IMR-90 (cell line): ENCODE results near the gene DCST2. TPM values are rescaled to one million over a fixed set of nuclear protein-coding genes. Genes with fewer than 3 reads are reported as not detected.

Experiments used
- ATAC-seq: fragments of 200-7000 bp; cut with Tn5 transposase; 2 replicates; pipeline ENCODE4 v1.9.1; 2020; ENCODE audit warnings: low read depth, mild to moderate bottlenecking, moderate library complexity
- BruUV-seq: library from RNA; stranded (reverse); fragments of 400-500 nt; replicated peaks from 2 replicates; lab custom pipeline; 2021; lab: Mats Ljungman, UMichigan
- CTCF ChIA-PET: fragments of 300-600 bp; formaldehyde crosslinking; extraction: SDS; loops from one replicate; lab custom pipeline; 2021; ENCODE audit warnings: antibody characterized with exemption; lab: Yijun Ruan, JAX
- POLR2A ChIA-PET: fragments of 300-600 bp; sonication (Branson Sonifier 250); formaldehyde crosslinking; loops from one replicate; lab custom pipeline; 2022; ENCODE audit warnings: antibody characterized with exemption; ENCODE audit not compliant: unreplicated experiment; lab: Charles Lee
- DNase-seq: peaks from one replicate; pipeline ENCODE4 v3.0.0; 2013
- H2AFZ ChIP-seq: replicated peaks from 2 replicates; pipeline ENCODE3; 2013; ENCODE audit warnings: low read length, mild to moderate bottlenecking; ENCODE audit not compliant: poor library complexity
- H2AK5ac ChIP-seq: 2 replicates; pipeline ENCODE4 v1.6.1; 2013; ENCODE audit warnings: low read depth, low read length, inconsistent platforms
- H2AK9ac ChIP-seq: replicated peaks from 2 replicates; pipeline ENCODE3; 2013; ENCODE audit warnings: mild to moderate bottlenecking, low read depth, low read length, moderate library complexity; ENCODE audit not compliant: poor library complexity
- H2BK120ac ChIP-seq: 2 replicates; pipeline ENCODE4 v1.6.1; 2013; ENCODE audit warnings: low read depth, low read length, inconsistent platforms
- H2BK15ac ChIP-seq: 3 replicates; pipeline ENCODE4 v1.6.1; 2013; ENCODE audit warnings: low read depth, low read length, inconsistent platforms
- H2BK20ac ChIP-seq: 2 replicates; pipeline ENCODE4 v1.6.1; 2013; ENCODE audit warnings: low read depth, mild to moderate bottlenecking, inconsistent platforms, low read length, moderate library complexity
- H2BK5ac ChIP-seq: 2 replicates; pipeline ENCODE4 v1.6.1; 2013; ENCODE audit warnings: mild to moderate bottlenecking, low read depth, low read length, inconsistent platforms; ENCODE audit not compliant: poor library complexity, severe bottlenecking
- H3K14ac ChIP-seq: replicated peaks from 2 replicates; pipeline ENCODE4 v1.6.1; 2013; ENCODE audit warnings: low read depth, low read length, inconsistent platforms
- H3K18ac ChIP-seq: 2 replicates; pipeline ENCODE4 v1.6.1; 2013; ENCODE audit warnings: low read depth, low read length, control low read depth
- H3K23ac ChIP-seq: 2 replicates; pipeline ENCODE4 v1.6.1; 2013; ENCODE audit warnings: low read depth, low read length, inconsistent platforms
- H3K27ac ChIP-seq: 2 replicates; pipeline ENCODE4 v1.5.1; 2013; ENCODE audit warnings: mild to moderate bottlenecking, control low read depth, low read length; ENCODE audit not compliant: insufficient read depth
- H3K27me3 ChIP-seq: 2 replicates; pipeline ENCODE4 v1.6.1; 2013; ENCODE audit warnings: low read length; ENCODE audit not compliant: control insufficient read depth, insufficient read depth
- H3K36me3 ChIP-seq: 2 replicates; pipeline ENCODE4 v1.6.1; 2013; ENCODE audit warnings: low read length, mixed read lengths; ENCODE audit not compliant: control insufficient read depth, insufficient read depth
- H3K4ac ChIP-seq: 2 replicates; pipeline ENCODE4 v1.6.1; 2013; ENCODE audit warnings: low read depth, low read length, inconsistent platforms
- H3K4me1 ChIP-seq: 2 replicates; pipeline ENCODE4 v1.6.1; 2013; ENCODE audit warnings: low read length, mixed read lengths; ENCODE audit not compliant: control insufficient read depth, insufficient read depth
- H3K4me2 ChIP-seq: 2 replicates; pipeline ENCODE4 v1.6.1; 2013; ENCODE audit warnings: low read depth, mild to moderate bottlenecking, control low read depth, low read length, moderate library complexity
- H3K4me3 ChIP-seq: 2 replicates; pipeline ENCODE4 v1.5.1; 2013; ENCODE audit warnings: low read depth, mild to moderate bottlenecking, control low read depth, low read length, moderate library complexity; ENCODE audit not compliant: insufficient read depth
- H3K56ac ChIP-seq: 2 replicates; pipeline ENCODE4 v1.6.1; 2013; ENCODE audit warnings: low read length, inconsistent platforms; ENCODE audit not compliant: insufficient read depth; ENCODE audit errors: extremely low read depth
- H3K79me1 ChIP-seq, 2 experiments: 2 replicates each; pipeline ENCODE4 v1.6.1; 2013; ENCODE audit warnings: low read length in 2 of 2, inconsistent platforms in 1 of 2, low read depth in 1 of 2
- H3K9ac ChIP-seq: 2 replicates; pipeline ENCODE4 v1.6.1; 2013; ENCODE audit warnings: low read depth, low read length, control low read depth
- H3K9me1 ChIP-seq: 2 replicates; pipeline ENCODE4 v1.6.1; 2013; ENCODE audit warnings: low read length, inconsistent platforms; ENCODE audit not compliant: insufficient read depth
- H3K9me3 ChIP-seq: 2 replicates; pipeline ENCODE4 v1.6.1; 2013; ENCODE audit warnings: low read length; ENCODE audit not compliant: control insufficient read depth, insufficient read depth
- H4K20me1 ChIP-seq: 2 replicates; pipeline ENCODE4 v1.6.1; 2013; ENCODE audit warnings: low read length, inconsistent platforms; ENCODE audit not compliant: insufficient read depth
- H4K5ac ChIP-seq: 2 replicates; pipeline ENCODE4 v1.6.1; 2013; ENCODE audit warnings: mild to moderate bottlenecking, low read depth, low read length, control low read depth
- H4K8ac ChIP-seq, 2 experiments: 2 replicates each; pipeline ENCODE4 v1.6.1; 2013; ENCODE audit warnings: low read depth in 2 of 2, low read length in 2 of 2, control low read depth in 1 of 2, inconsistent platforms in 1 of 2
- H4K91ac ChIP-seq: 2 replicates; pipeline ENCODE4 v1.6.1; 2013; ENCODE audit warnings: low read depth, low read length, inconsistent platforms; ENCODE audit not compliant: insufficient read depth
- CEBPB ChIP-seq: IDR thresholded peaks from 2 replicates; pipeline ENCODE4 v1.6.1; 2012; ENCODE audit warnings: low read depth, low read length, improper control_type of control experiment
- CHD1 ChIP-seq: IDR thresholded peaks from 2 replicates; pipeline ENCODE4 v1.6.1; 2012; ENCODE audit warnings: low read depth, low read length, improper control_type of control experiment
- FOS ChIP-seq: fragments of 150-350 bp; IDR thresholded peaks from 2 replicates; pipeline ENCODE4 v1.6.1; 2016; ENCODE audit warnings: low read depth, low read length
- MAFK ChIP-seq: IDR thresholded peaks from 2 replicates; pipeline ENCODE4 v1.6.1; 2012; ENCODE audit warnings: low read depth, low read length, improper control_type of control experiment
- MAZ ChIP-seq: IDR thresholded peaks from 2 replicates; pipeline ENCODE4 v1.6.1; 2012; ENCODE audit warnings: low read depth, mild to moderate bottlenecking, low read length, improper control_type of control experiment, moderate library complexity, borderline replicate concordance
- MXI1 ChIP-seq: IDR thresholded peaks from 2 replicates; pipeline ENCODE4 v1.6.1; 2012; ENCODE audit warnings: low read depth, mild to moderate bottlenecking, low read length, moderate library complexity, borderline replicate concordance
- NFE2L2 ChIP-seq: fragments of 150-350 bp; IDR thresholded peaks from 2 replicates; pipeline ENCODE4 v1.6.1; 2016; ENCODE audit warnings: low read depth, mild to moderate bottlenecking, low read length
- POLR2A ChIP-seq: IDR thresholded peaks from 2 replicates; pipeline ENCODE4 v1.6.1; 2012; ENCODE audit warnings: mild to moderate bottlenecking, low read depth, low read length
- RAD21 ChIP-seq: IDR thresholded peaks from 2 replicates; pipeline ENCODE4 v1.6.1; 2012; ENCODE audit warnings: low read length, improper control_type of control experiment
- RFX5 ChIP-seq: IDR thresholded peaks from 2 replicates; pipeline ENCODE4 v1.8.0; 2012; ENCODE audit warnings: low read depth, mild to moderate bottlenecking, low read length, moderate library complexity
- SMC3 ChIP-seq: fragments of 150-350 bp; IDR thresholded peaks from 2 replicates; pipeline ENCODE4 v1.6.1; 2016; ENCODE audit warnings: low read depth, mild to moderate bottlenecking, antibody characterized with exemption, low read length, moderate library complexity
- WGBS, 2 experiments: methylation state at CpG; one replicate each; pipeline versions ENCODE4 v1.1.5 to v1.1.7; 2013; ENCODE audit warnings: missing lambda C conversion rate in 2 of 2; ENCODE audit not compliant: insufficient read length in 1 of 2; ENCODE audit errors: extremely low coverage in 2 of 2; 5-methylcytosine and 5-hydroxymethylcytosine counted together
- dilution Hi-C: fragments of 300-500 bp; cut with HindIII; formaldehyde crosslinking; loops from one replicate; pipeline ENCODE4 v1.14.3; 2018; ENCODE audit warnings: low sequenced_read_pairs; ENCODE audit not compliant: unreplicated experiment
- in situ Hi-C: fragments of 300-500 bp; cut with MboI; formaldehyde crosslinking; loops from 3 replicates; pipeline ENCODE4 v1.14.3; 2019; ENCODE audit warnings: low sequenced_read_pairs, inconsistent platforms, mixed read lengths
- intact Hi-C: fragments of 100-400 bp; cut with micrococcal nuclease; formaldehyde crosslinking; loops from 2 replicates; pipeline ENCODE4 v1.10.0; 2022
- polyA plus RNA-seq, 3 experiments: library from polyadenylated mRNA; depleted of rRNA; stranded (reverse); fragments of >200 nt; gene quantifications; 2 replicates each; pipeline ENCODE4 v1.2.3, GENCODE V29; 2012; ENCODE audit warnings: low replicate concordance in 1 of 3
- total RNA-seq: library from RNA; depleted of rRNA; stranded (reverse); fragments of >200 nt; gene quantifications from 2 replicates; pipeline ENCODE4 v1.2.3, GENCODE V29; 2012
- TF ChIP-seq, protein P1 (sequence below): conservative IDR thresholded peaks from 2 replicates; pipeline ENCODE4 v1.5.1; 2012; ENCODE audit warnings: mild to moderate bottlenecking, low read depth, low read length, improper control_type of control experiment
- TF ChIP-seq, protein P2 (sequence below): fragments of 150-350 bp; IDR thresholded peaks from 2 replicates; pipeline ENCODE4 v1.6.1; 2017; ENCODE audit warnings: mild to moderate bottlenecking, antibody characterized with exemption, low read length, low read depth
- TF ChIP-seq, protein P3 (sequence below): fragments of 150-350 bp; IDR thresholded peaks from 2 replicates; pipeline ENCODE4 v1.6.1; 2016; ENCODE audit warnings: low read depth, mild to moderate bottlenecking, low read length, moderate library complexity, borderline replicate concordance

The DCST2 gene
- total and polyA plus RNA-seq, 2 of the 4 experiments (the other 2 are of a cell fraction) = 0.14 TPM; not detected in 1

DNA sequence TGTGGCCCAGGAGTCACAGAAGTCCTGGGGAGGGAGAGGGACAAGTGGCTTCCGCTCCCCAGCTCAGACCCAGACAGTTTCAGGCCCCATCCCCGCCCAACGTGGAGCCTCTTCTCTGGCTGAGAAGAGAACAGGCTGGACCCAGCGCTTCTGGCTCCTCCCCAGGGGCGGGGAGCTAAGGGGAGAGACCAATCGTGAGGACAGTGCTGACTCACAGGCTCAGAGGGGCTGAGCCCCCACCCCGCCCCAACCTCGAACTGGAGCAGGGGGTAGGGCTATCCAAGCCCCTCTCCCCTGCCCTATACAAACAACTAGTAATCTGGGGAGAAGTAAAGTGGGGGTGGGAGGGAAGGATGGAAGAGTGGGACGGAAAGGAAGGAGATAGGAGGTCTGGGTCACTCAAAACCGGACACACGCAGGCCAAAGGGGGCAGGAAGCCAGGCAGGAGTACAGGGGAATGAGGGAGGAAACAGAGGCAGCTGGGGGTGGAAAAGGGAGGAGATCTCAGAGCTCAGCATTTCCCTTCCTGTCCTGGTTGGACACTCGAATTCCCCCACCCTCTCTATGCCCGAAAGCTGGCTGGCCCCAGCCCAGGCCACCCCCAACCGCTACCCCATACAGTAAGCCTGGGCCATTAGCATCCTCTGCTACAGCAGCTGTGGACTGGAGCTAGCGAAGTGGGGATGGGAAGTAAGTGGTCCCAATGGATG, 62.8 kb downstream of the DCST2 start, which contains the start of gene SHC1:
TSS of gene SHC1 (minus strand) at position 117 of the 710 bp plus-strand sequence. CDS start 221 bp downstream, outside the sequence.
- no peaks in the 10 kb centered on the region for H3K27me3 ChIP-seq
- peak within 1 kb of the TSS; percentile 65 for H3K4me3 ChIP-seq
- H3K9ac ChIP-seq = peak within 1 kb of the TSS; percentile 87
- H3K36me3 ChIP-seq = peaks cover 26% of the 10 kb centered on the region
- H3K27ac ChIP-seq = peak within 1 kb of the TSS; percentile 96
- in situ Hi-C loops (no loop called here), intact Hi-C loops (loop anchor here (10.0 kb wide), 1 partner anchor 204 kb away; the partner anchor contains the start of genes KRTCAP2 and TRIM46), dilution Hi-C loops (no loop called here)
- H2BK15ac ChIP-seq = peak within 1 kb of the TSS; percentile 99
- WGBS, 2 experiments = 4% methylated on average over 3 of the region's 15 CpGs; no CpG with 5 or more reads in 1 of the 2 experiments
- H3K56ac ChIP-seq = peak within 1 kb of the TSS; percentile 92
- H2BK5ac ChIP-seq = peak within 1 kb of the TSS; percentile 97
- peaks cover 35% of the 10 kb centered on the region for H4K20me1 ChIP-seq
- no TSS peak for BruUV-seq
- H4K8ac ChIP-seq = peak within 1 kb of the TSS; percentile 95 to 98
- H3K79me1 ChIP-seq = peaks cover 14 to 62% of the 10 kb centered on the region in 2 experiments
- peak within 1 kb of the TSS; percentile 99 for H2AK9ac ChIP-seq
- peak within 1 kb of the TSS; percentile 97 for H2BK20ac ChIP-seq
- H3K9me3 ChIP-seq = no peaks in the 10 kb centered on the region
- POLR2A ChIA-PET = interaction anchor here (0.5 to 2.0 kb wide), 5 partner anchors 10 to 129 kb away, joined by 3 to 17 read pairs (median 6); partner anchors contain the start of genes ADAM15, PBXIP1 and PYGO2
- DNase-seq = peak; percentile 92
- peak within 1 kb of the TSS; percentile 100 for H3K23ac ChIP-seq
- peak; percentile 61 for ATAC-seq
- H3K4me1 ChIP-seq = peaks cover 18% of the 10 kb centered on the region
- peak within 1 kb of the TSS; percentile 97 for H3K4me2 ChIP-seq
- peak within 1 kb of the TSS; percentile 98 for H4K5ac ChIP-seq
- H3K14ac ChIP-seq = peak within 1 kb of the TSS; percentile 99
- H2BK120ac ChIP-seq = peak within 1 kb of the TSS; percentile 95
- CTCF ChIA-PET = interaction anchor here (0.7 to 2.2 kb wide), 5 partner anchors 10 to 114 kb away, joined by 3 to 9 read pairs (median 5); partner anchors contain the start of gene FLAD1
- H4K91ac ChIP-seq = peak within 1 kb of the TSS; percentile 100
- peak within 1 kb of the TSS; percentile 100 for H2AK5ac ChIP-seq
- peaks cover 7% of the 10 kb centered on the region for H3K9me1 ChIP-seq
- H3K18ac ChIP-seq = peak within 1 kb of the TSS; percentile 98
- peak within 1 kb of the TSS; percentile 89 for H2AFZ ChIP-seq
- peak within 1 kb of the TSS; percentile 100 for H3K4ac ChIP-seq
- TF ChIP-seq CHD1 (no peak), RFX5 (no peak), MAFK (no peak), MXI1 (peak; percentile 68), RAD21 (no peak), SMC3 (no peak), FOS (0 out of 2 replicates have a peak, but pooled peaks have one; percentile 35), MAZ (peak; percentile 98; the same call in 1 of the 2 replicates), POLR2A (peak; percentile 94), NFE2L2 (peak; percentile 72; the same call in 1 of the 2 replicates), CEBPB (no peak)
- TF ChIP-seq, protein P1, sequence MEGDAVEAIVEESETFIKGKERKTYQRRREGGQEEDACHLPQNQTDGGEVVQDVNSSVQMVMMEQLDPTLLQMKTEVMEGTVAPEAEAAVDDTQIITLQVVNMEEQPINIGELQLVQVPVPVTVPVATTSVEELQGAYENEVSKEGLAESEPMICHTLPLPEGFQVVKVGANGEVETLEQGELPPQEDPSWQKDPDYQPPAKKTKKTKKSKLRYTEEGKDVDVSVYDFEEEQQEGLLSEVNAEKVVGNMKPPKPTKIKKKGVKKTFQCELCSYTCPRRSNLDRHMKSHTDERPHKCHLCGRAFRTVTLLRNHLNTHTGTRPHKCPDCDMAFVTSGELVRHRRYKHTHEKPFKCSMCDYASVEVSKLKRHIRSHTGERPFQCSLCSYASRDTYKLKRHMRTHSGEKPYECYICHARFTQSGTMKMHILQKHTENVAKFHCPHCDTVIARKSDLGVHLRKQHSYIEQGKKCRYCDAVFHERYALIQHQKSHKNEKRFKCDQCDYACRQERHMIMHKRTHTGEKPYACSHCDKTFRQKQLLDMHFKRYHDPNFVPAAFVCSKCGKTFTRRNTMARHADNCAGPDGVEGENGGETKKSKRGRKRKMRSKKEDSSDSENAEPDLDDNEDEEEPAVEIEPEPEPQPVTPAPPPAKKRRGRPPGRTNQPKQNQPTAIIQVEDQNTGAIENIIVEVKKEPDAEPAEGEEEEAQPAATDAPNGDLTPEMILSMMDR = no peak
- TF ChIP-seq, protein P2, sequence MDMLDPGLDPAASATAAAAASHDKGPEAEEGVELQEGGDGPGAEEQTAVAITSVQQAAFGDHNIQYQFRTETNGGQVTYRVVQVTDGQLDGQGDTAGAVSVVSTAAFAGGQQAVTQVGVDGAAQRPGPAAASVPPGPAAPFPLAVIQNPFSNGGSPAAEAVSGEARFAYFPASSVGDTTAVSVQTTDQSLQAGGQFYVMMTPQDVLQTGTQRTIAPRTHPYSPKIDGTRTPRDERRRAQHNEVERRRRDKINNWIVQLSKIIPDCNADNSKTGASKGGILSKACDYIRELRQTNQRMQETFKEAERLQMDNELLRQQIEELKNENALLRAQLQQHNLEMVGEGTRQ = no peak
- TF ChIP-seq, protein P3, sequence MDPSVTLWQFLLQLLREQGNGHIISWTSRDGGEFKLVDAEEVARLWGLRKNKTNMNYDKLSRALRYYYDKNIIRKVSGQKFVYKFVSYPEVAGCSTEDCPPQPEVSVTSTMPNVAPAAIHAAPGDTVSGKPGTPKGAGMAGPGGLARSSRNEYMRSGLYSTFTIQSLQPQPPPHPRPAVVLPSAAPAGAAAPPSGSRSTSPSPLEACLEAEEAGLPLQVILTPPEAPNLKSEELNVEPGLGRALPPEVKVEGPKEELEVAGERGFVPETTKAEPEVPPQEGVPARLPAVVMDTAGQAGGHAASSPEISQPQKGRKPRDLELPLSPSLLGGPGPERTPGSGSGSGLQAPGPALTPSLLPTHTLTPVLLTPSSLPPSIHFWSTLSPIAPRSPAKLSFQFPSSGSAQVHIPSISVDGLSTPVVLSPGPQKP = no peak
